Measurements from ENCODE around the gene XIST. TPM values are rescaled to one million over a fixed set of nuclear protein-coding genes. Genes with fewer than 3 reads are reported as not detected.

Gene XIST
- total and polyA plus RNA-seq, 2 of the 8 experiments (the other 6 are each of a cell fraction or from before 2014, with no cell fraction given), result 0.06 to 0.19 TPM

Small RNAs within 50 kb of the gene (small RNA-seq; reads per million reads assigned to genes)
- not detected for gene RF01880 (ENCODE audit: insufficient read depth)
